Liver (tissue), 9 donors: ENCODE data around the gene FOSL2. TPM values are rescaled to one million over a fixed set of nuclear protein-coding genes. Genes with fewer than 3 reads are reported as not detected.
"Not testable (repeated sequence)": the region's sequence is repeated elsewhere in the genome, so short reads cannot be mapped to it uniquely, and the experiment has no call there.

ENCODE experiments used
- DNase-seq: peaks from one replicate; pipeline ENCODE4 v3.0.0-alpha.2; 2017; ENCODE audit warnings: low spot score
- H3K27ac ChIP-seq, 2 donors: one replicate each; pipeline ENCODE4 v1.7.0; 2013; ENCODE audit warnings: inconsistent platforms in 2 of 2, low read length in 2 of 2, control low read depth in 1 of 2, low read depth in 1 of 2, mild to moderate bottlenecking in 1 of 2
- H3K27me3 ChIP-seq, 4 donors: one replicate each; pipeline versions ENCODE4 v1.6.1 to v1.7.0; 2013; ENCODE audit warnings: low read length in 3 of 4, inconsistent platforms in 1 of 4, mild to moderate bottlenecking in 1 of 4, moderate library complexity in 1 of 4; ENCODE audit not compliant: control insufficient read depth in 4 of 4, insufficient read depth in 4 of 4
- H3K36me3 ChIP-seq, 4 donors: one replicate each; pipeline versions ENCODE4 v1.6.1 to v1.7.0; 2013; ENCODE audit warnings: low read length in 3 of 4, mild to moderate bottlenecking in 3 of 4, low read depth in 1 of 4, moderate library complexity in 1 of 4; ENCODE audit not compliant: control insufficient read depth in 4 of 4, insufficient read depth in 3 of 4
- H3K4me1 ChIP-seq, 4 donors: one replicate each; pipeline versions ENCODE4 v1.6.1 to v1.7.0; 2013; ENCODE audit warnings: low read length in 3 of 4, mild to moderate bottlenecking in 3 of 4, moderate library complexity in 1 of 4; ENCODE audit not compliant: control insufficient read depth in 4 of 4, insufficient read depth in 4 of 4
- H3K4me3 ChIP-seq, 3 donors: one replicate each; pipeline versions ENCODE4 v1.6.1 to v1.7.0; 2013; ENCODE audit warnings: low read length in 3 of 3, control low read depth in 1 of 3, low read depth in 1 of 3, mild to moderate bottlenecking in 1 of 3
- H3K9ac ChIP-seq, 2 donors: one replicate each; pipeline ENCODE4 v1.7.0; 2013; ENCODE audit warnings: low read length in 2 of 2, mild to moderate bottlenecking in 2 of 2, moderate library complexity in 2 of 2, control low read depth in 1 of 2, low read depth in 1 of 2
- H3K9me3 ChIP-seq, 4 donors: one replicate each; pipeline versions ENCODE4 v1.6.1 to v1.7.0; 2013; ENCODE audit warnings: low read length in 3 of 4; ENCODE audit not compliant: control insufficient read depth in 4 of 4
- EGR1 ChIP-seq, 2 donors: IDR thresholded peaks; 2 replicates each; pipeline ENCODE4 v1.6.1; 2016 to 2018; ENCODE audit warnings: antibody characterized with exemption in 2 of 2, low read depth in 2 of 2
- FOXA1 ChIP-seq: IDR thresholded peaks from 2 replicates; pipeline ENCODE4 v1.6.1; 2016; ENCODE audit warnings: antibody characterized with exemption
- FOXA2 ChIP-seq: IDR thresholded peaks from 2 replicates; pipeline ENCODE4 v1.6.1; 2016; ENCODE audit warnings: antibody characterized with exemption
- GABPA ChIP-seq, 2 donors: IDR thresholded peaks in 1 of 2; conservative IDR thresholded peaks in 1 of 2; 2 replicates each; pipeline ENCODE4 v1.6.1; 2016; ENCODE audit warnings: antibody characterized with exemption in 2 of 2, mild to moderate bottlenecking in 1 of 2, moderate library complexity in 1 of 2
- HNF4A ChIP-seq, 2 donors: conservative IDR thresholded peaks; 2 replicates each; pipeline ENCODE4 v1.6.1; 2016; ENCODE audit warnings: antibody characterized with exemption in 2 of 2, mild to moderate bottlenecking in 2 of 2
- HNF4G ChIP-seq: IDR thresholded peaks from 2 replicates; pipeline ENCODE4 v1.6.1; 2016; ENCODE audit warnings: antibody characterized with exemption
- JUND ChIP-seq, 2 donors: IDR thresholded peaks; 2 replicates each; pipeline ENCODE4 v1.6.1; 2016; ENCODE audit warnings: antibody characterized with exemption in 2 of 2
- NR2F2 ChIP-seq: IDR thresholded peaks from 2 replicates; pipeline ENCODE4 v1.6.1; 2016; ENCODE audit warnings: antibody characterized with exemption
- RAD21 ChIP-seq, 2 donors: IDR thresholded peaks; 2 replicates each; pipeline ENCODE4 v1.6.1; 2016; ENCODE audit warnings: antibody characterized with exemption in 2 of 2, mild to moderate bottlenecking in 2 of 2
- RXRA ChIP-seq, 2 donors: IDR thresholded peaks; 2 replicates each; pipeline ENCODE4 v1.6.1; 2017 to 2018; ENCODE audit warnings: antibody characterized with exemption in 2 of 2, mild to moderate bottlenecking in 1 of 2
- SP1 ChIP-seq: IDR thresholded peaks from 2 replicates; pipeline ENCODE4 v1.6.1; 2018; ENCODE audit warnings: antibody characterized with exemption, mild to moderate bottlenecking
- TAF1 ChIP-seq: conservative IDR thresholded peaks from 2 replicates; pipeline ENCODE4 v1.6.1; 2016; ENCODE audit warnings: antibody characterized with exemption, mild to moderate bottlenecking
- YY1 ChIP-seq: IDR thresholded peaks from 2 replicates; pipeline ENCODE4 v1.6.1; 2016; ENCODE audit warnings: antibody characterized with exemption, mild to moderate bottlenecking
- WGBS: extraction: QIAGEN DNeasy Blood & Tissue Kit; methylation state at CpG from one replicate; pipeline ENCODE4 v1.1.7; 2013; 5-methylcytosine and 5-hydroxymethylcytosine counted together
- polyA plus RNA-seq, 2 donors: library from polyadenylated mRNA; stranded (reverse) in 1 of 2; unstranded in 1 of 2; fragments of 200-250 nt in 1 of 2; fragments of >200 nt in 1 of 2; fragmentation: Nextera tagmentation in 1 of 2; extraction: Ambion mirVana in 1 of 2; gene quantifications; one replicate each; pipeline versions ENCODE4 v1.2.1 to v1.2.3, GENCODE V29; 2013 to 2015
- total RNA-seq, 2 donors: library from RNA; depleted of rRNA; stranded (reverse); fragments of >200 nt; gene quantifications; one replicate each; pipeline ENCODE4 v1.2.3, GENCODE V29; 2014
- TF ChIP-seq, protein P1 (sequence below): IDR thresholded peaks from 2 replicates; pipeline ENCODE4 v1.6.1; 2016; ENCODE audit warnings: antibody characterized with exemption
- TF ChIP-seq, protein P2 (sequence below): IDR thresholded peaks from 2 replicates; pipeline ENCODE4 v1.6.1; 2016; ENCODE audit warnings: antibody characterized with exemption
- TF ChIP-seq, protein P3 (sequence below): fragments of 150-350 bp; IDR thresholded peaks from 2 replicates; pipeline ENCODE4 v1.5.1; 2017; ENCODE audit warnings: improper control_type of control experiment, low read depth, low read length; ENCODE audit not compliant: missing input control
- TF ChIP-seq, protein P4 (sequence below): IDR thresholded peaks from 2 replicates; pipeline ENCODE4 v1.6.1; 2016; ENCODE audit warnings: antibody characterized with exemption
- TF ChIP-seq, protein P5 (sequence below): IDR thresholded peaks from 2 replicates; pipeline ENCODE4 v1.6.1; 2016; ENCODE audit warnings: antibody characterized with exemption, mild to moderate bottlenecking
- donor health status: healthy.
- donor health status: healthy.
- donor health status: healthy.
- donor health status: healthy.
- donor health status: healthy.

The FOSL2 gene
- total and polyA plus RNA-seq, 4 donors, result 1.9 to 10.7 (median 2.6) TPM

DNA sequence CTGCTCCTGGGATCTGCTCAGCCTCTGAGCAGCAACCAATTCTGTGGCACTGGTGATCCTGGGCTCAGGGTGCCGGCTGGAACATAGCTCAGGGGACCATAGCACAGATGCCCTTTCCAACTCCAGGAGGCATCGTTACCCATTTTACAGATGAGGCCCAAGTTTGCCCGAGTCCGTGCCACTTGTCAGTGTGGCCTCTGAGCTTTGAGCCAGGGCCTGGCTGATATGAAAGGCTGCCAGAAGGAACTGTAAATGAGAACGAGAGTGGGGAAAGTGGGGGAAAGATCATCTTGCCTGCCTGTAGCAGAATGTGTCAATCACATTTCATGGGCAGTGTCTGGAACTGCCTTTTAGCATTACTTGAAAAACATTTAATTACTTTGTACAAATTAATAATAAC lies 23.3 kb upstream of the FOSL2 start:
- H3K9me3 ChIP-seq, result no peaks in the 10 kb centered on the region
- no peaks in the 10 kb centered on the region for H3K36me3 ChIP-seq
- 67% methylated on average over 5 of the region's 5 CpGs for WGBS
- H3K9ac ChIP-seq, result no peak overlapping the region
- H3K4me1 ChIP-seq, result peaks cover 0 to 26% (median 7%) of the 10 kb centered on the region in 4 donors
- no peak overlapping the region for H3K27ac ChIP-seq
- TF ChIP-seq RAD21 (IDR thresholded peaks at IDR 0.05) (no peak), YY1 (no peak), FOXA2 (no peak)
- TF ChIP-seq, protein P1, sequence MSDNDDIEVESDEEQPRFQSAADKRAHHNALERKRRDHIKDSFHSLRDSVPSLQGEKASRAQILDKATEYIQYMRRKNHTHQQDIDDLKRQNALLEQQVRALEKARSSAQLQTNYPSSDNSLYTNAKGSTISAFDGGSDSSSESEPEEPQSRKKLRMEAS, result no peak
- TF ChIP-seq, protein P2, sequence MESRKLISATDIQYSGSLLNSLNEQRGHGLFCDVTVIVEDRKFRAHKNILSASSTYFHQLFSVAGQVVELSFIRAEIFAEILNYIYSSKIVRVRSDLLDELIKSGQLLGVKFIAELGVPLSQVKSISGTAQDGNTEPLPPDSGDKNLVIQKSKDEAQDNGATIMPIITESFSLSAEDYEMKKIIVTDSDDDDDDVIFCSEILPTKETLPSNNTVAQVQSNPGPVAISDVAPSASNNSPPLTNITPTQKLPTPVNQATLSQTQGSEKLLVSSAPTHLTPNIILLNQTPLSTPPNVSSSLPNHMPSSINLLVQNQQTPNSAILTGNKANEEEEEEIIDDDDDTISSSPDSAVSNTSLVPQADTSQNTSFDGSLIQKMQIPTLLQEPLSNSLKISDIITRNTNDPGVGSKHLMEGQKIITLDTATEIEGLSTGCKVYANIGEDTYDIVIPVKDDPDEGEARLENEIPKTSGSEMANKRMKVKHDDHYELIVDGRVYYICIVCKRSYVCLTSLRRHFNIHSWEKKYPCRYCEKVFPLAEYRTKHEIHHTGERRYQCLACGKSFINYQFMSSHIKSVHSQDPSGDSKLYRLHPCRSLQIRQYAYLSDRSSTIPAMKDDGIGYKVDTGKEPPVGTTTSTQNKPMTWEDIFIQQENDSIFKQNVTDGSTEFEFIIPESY, result no peak
- H3K27me3 ChIP-seq, result no peaks in the 10 kb centered on the region
- DNase-seq, result no peak
- no peak overlapping the region for H3K4me3 ChIP-seq

DNA sequence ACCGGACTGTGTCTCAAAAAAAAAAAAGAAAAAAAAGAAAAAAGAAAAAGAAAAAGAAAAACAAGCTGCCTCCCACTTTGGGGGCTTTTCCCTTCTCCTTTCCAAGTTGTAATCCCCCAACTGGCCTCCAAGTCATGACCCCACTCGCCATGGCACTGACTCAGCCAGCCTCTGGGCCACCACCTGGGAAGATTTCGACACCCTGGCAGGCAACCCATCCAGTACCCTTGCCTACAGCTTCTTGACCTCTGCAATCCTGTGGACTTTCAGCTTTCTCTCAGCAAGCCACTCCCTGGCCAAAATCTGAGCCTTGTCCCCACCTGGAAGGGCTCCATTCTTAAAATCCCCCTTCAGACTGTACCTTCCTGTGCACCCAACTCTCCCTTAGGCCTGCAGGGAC lies 22.3 kb upstream of the FOSL2 start:
- DNase-seq, result no peak
- no peak overlapping the region for H3K9ac ChIP-seq
- WGBS, result 79% methylated on average over 3 of the region's 3 CpGs
- H3K36me3 ChIP-seq, result no peaks in the 10 kb centered on the region
- no peak overlapping the region for H3K27ac ChIP-seq
- TF ChIP-seq HNF4G (no peak), RAD21 (IDR thresholded peaks at IDR 0.05) (no peak), NR2F2 (no peak), FOXA1 (no peak), HNF4A (conservative IDR thresholded peaks at IDR 0.05) (no peak), EGR1 (IDR thresholded peaks at IDR 0.05; ENCODE audit: low read depth in 2 of 2) (no peak), TAF1 (no peak), FOXA2 (no peak), RXRA (IDR thresholded peaks at IDR 0.05) (no peak), GABPA (IDR thresholded peaks at IDR 0.05 in 1 of 2, conservative IDR thresholded peaks at IDR 0.05 in 1 of 2) (no peak), JUND (IDR thresholded peaks at IDR 0.05) (no peak), SP1 (no peak), YY1 (no peak)
- TF ChIP-seq, protein P2, result no peak
- TF ChIP-seq, protein P3, sequence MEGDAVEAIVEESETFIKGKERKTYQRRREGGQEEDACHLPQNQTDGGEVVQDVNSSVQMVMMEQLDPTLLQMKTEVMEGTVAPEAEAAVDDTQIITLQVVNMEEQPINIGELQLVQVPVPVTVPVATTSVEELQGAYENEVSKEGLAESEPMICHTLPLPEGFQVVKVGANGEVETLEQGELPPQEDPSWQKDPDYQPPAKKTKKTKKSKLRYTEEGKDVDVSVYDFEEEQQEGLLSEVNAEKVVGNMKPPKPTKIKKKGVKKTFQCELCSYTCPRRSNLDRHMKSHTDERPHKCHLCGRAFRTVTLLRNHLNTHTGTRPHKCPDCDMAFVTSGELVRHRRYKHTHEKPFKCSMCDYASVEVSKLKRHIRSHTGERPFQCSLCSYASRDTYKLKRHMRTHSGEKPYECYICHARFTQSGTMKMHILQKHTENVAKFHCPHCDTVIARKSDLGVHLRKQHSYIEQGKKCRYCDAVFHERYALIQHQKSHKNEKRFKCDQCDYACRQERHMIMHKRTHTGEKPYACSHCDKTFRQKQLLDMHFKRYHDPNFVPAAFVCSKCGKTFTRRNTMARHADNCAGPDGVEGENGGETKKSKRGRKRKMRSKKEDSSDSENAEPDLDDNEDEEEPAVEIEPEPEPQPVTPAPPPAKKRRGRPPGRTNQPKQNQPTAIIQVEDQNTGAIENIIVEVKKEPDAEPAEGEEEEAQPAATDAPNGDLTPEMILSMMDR, result no peak
- TF ChIP-seq, protein P4, sequence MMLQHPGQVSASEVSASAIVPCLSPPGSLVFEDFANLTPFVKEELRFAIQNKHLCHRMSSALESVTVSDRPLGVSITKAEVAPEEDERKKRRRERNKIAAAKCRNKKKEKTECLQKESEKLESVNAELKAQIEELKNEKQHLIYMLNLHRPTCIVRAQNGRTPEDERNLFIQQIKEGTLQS, result no peak
- TF ChIP-seq, protein P1, result no peak
- TF ChIP-seq, protein P5, sequence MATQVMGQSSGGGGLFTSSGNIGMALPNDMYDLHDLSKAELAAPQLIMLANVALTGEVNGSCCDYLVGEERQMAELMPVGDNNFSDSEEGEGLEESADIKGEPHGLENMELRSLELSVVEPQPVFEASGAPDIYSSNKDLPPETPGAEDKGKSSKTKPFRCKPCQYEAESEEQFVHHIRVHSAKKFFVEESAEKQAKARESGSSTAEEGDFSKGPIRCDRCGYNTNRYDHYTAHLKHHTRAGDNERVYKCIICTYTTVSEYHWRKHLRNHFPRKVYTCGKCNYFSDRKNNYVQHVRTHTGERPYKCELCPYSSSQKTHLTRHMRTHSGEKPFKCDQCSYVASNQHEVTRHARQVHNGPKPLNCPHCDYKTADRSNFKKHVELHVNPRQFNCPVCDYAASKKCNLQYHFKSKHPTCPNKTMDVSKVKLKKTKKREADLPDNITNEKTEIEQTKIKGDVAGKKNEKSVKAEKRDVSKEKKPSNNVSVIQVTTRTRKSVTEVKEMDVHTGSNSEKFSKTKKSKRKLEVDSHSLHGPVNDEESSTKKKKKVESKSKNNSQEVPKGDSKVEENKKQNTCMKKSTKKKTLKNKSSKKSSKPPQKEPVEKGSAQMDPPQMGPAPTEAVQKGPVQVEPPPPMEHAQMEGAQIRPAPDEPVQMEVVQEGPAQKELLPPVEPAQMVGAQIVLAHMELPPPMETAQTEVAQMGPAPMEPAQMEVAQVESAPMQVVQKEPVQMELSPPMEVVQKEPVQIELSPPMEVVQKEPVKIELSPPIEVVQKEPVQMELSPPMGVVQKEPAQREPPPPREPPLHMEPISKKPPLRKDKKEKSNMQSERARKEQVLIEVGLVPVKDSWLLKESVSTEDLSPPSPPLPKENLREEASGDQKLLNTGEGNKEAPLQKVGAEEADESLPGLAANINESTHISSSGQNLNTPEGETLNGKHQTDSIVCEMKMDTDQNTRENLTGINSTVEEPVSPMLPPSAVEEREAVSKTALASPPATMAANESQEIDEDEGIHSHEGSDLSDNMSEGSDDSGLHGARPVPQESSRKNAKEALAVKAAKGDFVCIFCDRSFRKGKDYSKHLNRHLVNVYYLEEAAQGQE, result no peak
- H3K27me3 ChIP-seq, result no peaks in the 10 kb centered on the region
- H3K4me3 ChIP-seq, result no peak overlapping the region
- H3K4me1 ChIP-seq, result peaks cover 0 to 26% (median 7%) of the 10 kb centered on the region in 4 donors
- H3K9me3 ChIP-seq, result no peaks in the 10 kb centered on the region

DNA sequence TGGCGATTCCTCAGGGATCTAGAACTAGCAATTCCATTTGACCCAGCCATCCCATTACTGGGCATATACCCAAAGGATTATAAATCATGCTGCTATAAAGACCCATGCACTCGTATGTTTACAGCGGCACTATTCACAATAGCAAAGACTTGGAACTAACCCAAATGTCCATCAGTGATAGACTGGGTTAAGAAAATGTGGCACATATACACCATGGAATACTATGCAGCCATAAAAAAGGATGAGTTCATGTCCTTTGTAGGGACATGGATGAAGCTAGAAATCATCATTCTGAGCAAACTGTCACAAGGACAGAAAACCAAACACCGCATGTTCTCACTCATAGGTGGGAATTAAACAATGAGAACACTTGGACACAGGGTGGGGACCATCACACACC lies 20.9 kb upstream of the FOSL2 start:
- 91% methylated on average over 4 of the region's 4 CpGs for WGBS
- H3K4me1 ChIP-seq, result peaks cover 0 to 23% (median 7%) of the 10 kb centered on the region in 4 donors
- not testable (repeated sequence) for H3K36me3 ChIP-seq, DNase-seq, H3K9me3 ChIP-seq, H3K4me3 ChIP-seq, H3K27me3 ChIP-seq, H3K27ac ChIP-seq, H3K9ac ChIP-seq
